ENCODE measurements around the gene BRI3BP. TPM values are rescaled to one million over a fixed set of nuclear protein-coding genes. Genes with fewer than 3 reads are reported as not detected.
A peak's percentile ranks its signal among the peaks of the same experiment; 100 is the strongest.

The BRI3BP gene
- total and polyA plus RNA-seq, 2 experiments from 2014 or later: 6.1 to 14.6 TPM

GRCh38 chr12:125065021-125065918, 71.8 kb downstream of the BRI3BP start, which contains the start of gene AACS:
Gene AACS (plus strand): TSS chr12:125065435. CDS start chr12:125065585, 150 bp downstream.
- peak within 1 kb of the TSS; percentile 93 for H3K4me2 ChIP-seq
- peaks cover 4% of the 10 kb centered on the region for H3K4me1 ChIP-seq (ENCODE audit: insufficient read depth)
- WGBS (ENCODE audit: low lambda C conversion rate, missing lambda C conversion rate): 2% methylated on average over 57 of the region's 80 CpGs
- H3K9me3 ChIP-seq (ENCODE audit: low read depth): no peaks in the 10 kb centered on the region
- DNase-seq (ENCODE audit: low spot score): peak; percentile 92
- peak within 1 kb of the TSS; percentile 87 for H2AFZ ChIP-seq
- no peaks in the 10 kb centered on the region for H3K36me3 ChIP-seq (replicated peaks; ENCODE audit: insufficient read depth, low read depth)
- TF ChIP-seq EZH2 (IDR thresholded peaks at IDR 0.05; ENCODE audit: borderline replicate concordance) (no peak), CTCF (IDR thresholded peaks at IDR 0.05; ENCODE audit: poor library complexity) (no peak), EZH2phosphoT487 (IDR thresholded peaks at IDR 0.05; ENCODE audit: low read depth, severe bottlenecking, unreplicated experiment) (no peak)
- peak within 1 kb of the TSS; percentile 88 for H3K4me3 ChIP-seq
- H3K27ac ChIP-seq: peak within 1 kb of the TSS; percentile 77
- no peaks in the 10 kb centered on the region for H3K27me3 ChIP-seq
- H4K20me1 ChIP-seq (ENCODE audit: insufficient read depth, poor library complexity, severe bottlenecking): peaks cover 5% of the 10 kb centered on the region
- peaks cover 33% of the 10 kb centered on the region for H3K79me2 ChIP-seq
- H3K9me2 ChIP-seq (replicated peaks; ENCODE audit: insufficient read depth): no peaks in the 10 kb centered on the region

DNA sequence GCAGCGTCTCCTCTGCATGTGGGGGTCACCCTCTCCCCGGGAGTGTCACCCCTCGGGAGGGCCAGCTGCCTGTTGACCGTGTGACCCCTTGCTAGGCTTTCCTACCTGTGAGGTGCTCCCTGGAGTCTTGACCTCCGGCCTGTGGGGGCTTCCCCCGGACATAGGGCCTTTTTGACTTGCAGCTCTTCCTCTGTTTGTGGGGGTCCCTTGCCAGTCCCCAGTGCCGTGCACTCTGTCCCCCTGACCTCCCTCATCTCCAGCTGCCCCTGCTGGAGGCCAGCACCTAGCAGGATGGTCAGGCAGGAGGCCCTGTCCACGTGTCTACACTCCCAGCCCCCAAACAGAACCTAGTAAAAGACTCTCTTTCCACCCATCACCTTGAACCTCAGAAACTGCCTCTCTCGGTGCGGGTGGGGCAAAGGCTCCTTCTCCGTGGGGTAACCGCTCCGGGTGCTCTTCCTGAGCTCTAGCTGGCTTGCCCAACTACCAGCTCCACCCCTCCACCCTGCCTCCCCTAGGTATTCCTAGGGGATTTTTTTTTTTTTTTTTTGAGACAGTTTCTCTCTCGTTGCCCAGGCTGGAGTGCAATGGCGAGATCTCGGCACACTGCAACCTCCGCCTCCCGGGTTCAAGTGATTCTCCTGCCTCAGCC, 72.6 kb downstream of the BRI3BP start:
- Histone ChIP-seq H4K20me1 (ENCODE audit: insufficient read depth, poor library complexity, severe bottlenecking) (peaks cover 5% of the 10 kb centered on the region), H3K27ac (peak overlapping the region; percentile 77), H3K36me3 (replicated peaks; ENCODE audit: insufficient read depth, low read depth) (no peaks in the 10 kb centered on the region), H3K4me2 (peak overlapping the region; percentile 93), H3K4me1 (ENCODE audit: insufficient read depth) (peaks cover 4% of the 10 kb centered on the region), H3K27me3 (no peaks in the 10 kb centered on the region), H3K79me2 (peaks cover 39% of the 10 kb centered on the region), H3K9me2 (replicated peaks; ENCODE audit: insufficient read depth) (no peaks in the 10 kb centered on the region), H3K4me3 (peak overlapping the region; percentile 88), H2AFZ (peak overlapping the region; percentile 87), H3K9me3 (ENCODE audit: low read depth) (no peaks in the 10 kb centered on the region)
- TF ChIP-seq EZH2 (IDR thresholded peaks at IDR 0.05; ENCODE audit: borderline replicate concordance) (no peak), CTCF (IDR thresholded peaks at IDR 0.05; ENCODE audit: poor library complexity) (no peak)
- WGBS (ENCODE audit: low lambda C conversion rate, missing lambda C conversion rate): 54% methylated on average over 17 of the region's 18 CpGs
- no peak for DNase-seq (ENCODE audit: low spot score)

- H3K27ac ChIP-seq: no peak overlapping the region
- H3K9me3 ChIP-seq (ENCODE audit: low read depth): no peaks in the 10 kb centered on the region
- no peak overlapping the region for H3K4me3 ChIP-seq
- H2AFZ ChIP-seq: no peak overlapping the region
- peaks cover 39% of the 10 kb centered on the region for H3K79me2 ChIP-seq
- H3K36me3 ChIP-seq (replicated peaks; ENCODE audit: insufficient read depth, low read depth): no peaks in the 10 kb centered on the region
- peaks cover 5% of the 10 kb centered on the region for H4K20me1 ChIP-seq (ENCODE audit: insufficient read depth, poor library complexity, severe bottlenecking)
- no peak overlapping the region for H3K4me2 ChIP-seq
- no peak for TF ChIP-seq CTCF (IDR thresholded peaks at IDR 0.05; ENCODE audit: poor library complexity)
- no peak for TF ChIP-seq EZH2phosphoT487 (IDR thresholded peaks at IDR 0.05; ENCODE audit: low read depth, severe bottlenecking, unreplicated experiment)
- no peak for TF ChIP-seq EZH2 (IDR thresholded peaks at IDR 0.05; ENCODE audit: borderline replicate concordance)
- 84% methylated on average over 6 of the region's 6 CpGs for WGBS (ENCODE audit: low lambda C conversion rate, missing lambda C conversion rate)
- DNase-seq (ENCODE audit: low spot score): no peak
- no peaks in the 10 kb centered on the region for H3K27me3 ChIP-seq
- peaks cover 4% of the 10 kb centered on the region for H3K4me1 ChIP-seq (ENCODE audit: insufficient read depth)
- H3K9me2 ChIP-seq (replicated peaks; ENCODE audit: insufficient read depth): no peaks in the 10 kb centered on the region
Observed at GRCh38 chr12:125068391-125068790, 74.9 kb downstream of the BRI3BP start.
